ENCODE results near the gene HAO2.

DNA sequence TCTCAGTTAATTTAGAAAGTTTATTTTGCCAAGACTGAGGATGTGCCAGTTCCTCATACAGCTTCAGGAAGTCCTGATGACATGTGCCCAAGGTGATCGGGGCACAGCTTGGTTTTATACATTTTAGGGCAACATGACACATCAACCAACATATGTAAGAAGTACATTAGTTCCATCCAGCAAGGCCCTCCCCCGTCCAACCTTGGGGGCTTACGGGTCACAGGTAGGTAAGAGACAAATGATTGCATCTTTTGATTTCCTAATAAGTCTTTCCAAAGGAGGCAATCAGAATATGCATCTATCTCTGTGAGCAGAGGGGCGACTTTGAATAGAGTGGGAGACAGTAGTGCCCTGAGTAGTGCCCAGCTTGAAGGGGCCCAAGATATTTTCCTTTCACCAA is 19.6 kb upstream of the HAO2 start:
- no peak for TF ChIP-seq POLR2A (IDR thresholded peaks at IDR 0.05)
- no peak for TF ChIP-seq CTCF (IDR thresholded peaks at IDR 0.05 in 8 of 11, conservative IDR thresholded peaks at IDR 0.05 in 3 of 11)
